Trophoblast cell (in vitro differentiated cells and primary cell): ENCODE data around the gene PKP3.

Experiments used
- DNase-seq, 2 donors: peaks; one replicate each; pipeline ENCODE4 v3.0.0-alpha.2; 2016
- H2AFZ ChIP-seq: 2 replicates; pipeline ENCODE4 v1.6.1; 2013; ENCODE audit warnings: low read length, moderate library complexity, mild to moderate bottlenecking; ENCODE audit not compliant: insufficient read depth, poor library complexity
- H2AK5ac ChIP-seq: 2 replicates; pipeline ENCODE4 v1.6.1; 2013; ENCODE audit warnings: mild to moderate bottlenecking, low read length
- H2BK120ac ChIP-seq: 2 replicates; pipeline ENCODE4 v1.6.1; 2013; ENCODE audit warnings: low read length, mild to moderate bottlenecking, moderate library complexity; ENCODE audit not compliant: insufficient read depth, poor library complexity
- H2BK12ac ChIP-seq: 2 replicates; pipeline ENCODE4 v1.6.1; 2013; ENCODE audit warnings: mild to moderate bottlenecking, low read length, moderate library complexity
- H2BK5ac ChIP-seq: 2 replicates; pipeline ENCODE4 v1.6.1; 2013; ENCODE audit warnings: low read length, low read depth, moderate library complexity, mild to moderate bottlenecking; ENCODE audit not compliant: poor library complexity
- H3K14ac ChIP-seq: 2 replicates; pipeline ENCODE4 v1.6.1; 2013; ENCODE audit warnings: mild to moderate bottlenecking, low read length
- H3K18ac ChIP-seq: 2 replicates; pipeline ENCODE4 v1.6.1; 2013; ENCODE audit warnings: mild to moderate bottlenecking, low read length
- H3K23ac ChIP-seq: 2 replicates; pipeline ENCODE4 v1.6.1; 2013; ENCODE audit warnings: low read length
- H3K27ac ChIP-seq: 2 replicates; pipeline ENCODE4 v1.5.1; 2013; ENCODE audit warnings: low read depth, mild to moderate bottlenecking, inconsistent platforms, low read length, moderate library complexity
- H3K27me3 ChIP-seq: 2 replicates; pipeline ENCODE4 v1.6.1; 2013; ENCODE audit warnings: inconsistent platforms, mild to moderate bottlenecking, low read length, moderate library complexity; ENCODE audit not compliant: insufficient read depth
- H3K36me3 ChIP-seq, 2 experiments: 1 replicate in 1 of 2; 2 replicates in 1 of 2; pipeline ENCODE4 v1.6.1; 2013; ENCODE audit warnings: low read length in 2 of 2, mild to moderate bottlenecking in 2 of 2, moderate library complexity in 1 of 2; ENCODE audit not compliant: insufficient read depth in 2 of 2, control insufficient read depth in 1 of 2
- H3K4ac ChIP-seq: 2 replicates; pipeline ENCODE4 v1.6.1; 2013; ENCODE audit warnings: low read depth, mild to moderate bottlenecking, low read length, moderate library complexity
- H3K4me1 ChIP-seq, 2 experiments: 1 replicate in 1 of 2; 2 replicates in 1 of 2; pipeline ENCODE4 v1.6.1; 2013; ENCODE audit warnings: low read length in 2 of 2, mild to moderate bottlenecking in 2 of 2, moderate library complexity in 1 of 2; ENCODE audit not compliant: insufficient read depth in 2 of 2, control insufficient read depth in 1 of 2
- H3K4me2 ChIP-seq: 2 replicates; pipeline ENCODE4 v1.6.1; 2013; ENCODE audit warnings: inconsistent platforms, mild to moderate bottlenecking, low read length, moderate library complexity
- H3K4me3 ChIP-seq: 2 replicates; pipeline ENCODE4 v1.5.1; 2013; ENCODE audit warnings: mild to moderate bottlenecking, low read depth, low read length, inconsistent platforms
- H3K79me1 ChIP-seq: one replicate; pipeline ENCODE4 v1.6.1; 2013; ENCODE audit warnings: low read length
- H3K79me2 ChIP-seq: 2 replicates; pipeline ENCODE4 v1.6.1; 2013; ENCODE audit warnings: low read length, mild to moderate bottlenecking; ENCODE audit not compliant: control insufficient read depth, insufficient read depth, poor library complexity
- H3K9ac ChIP-seq: 2 replicates; pipeline ENCODE4 v1.6.1; 2013; ENCODE audit warnings: mild to moderate bottlenecking, low read length
- H3K9me3 ChIP-seq: 2 replicates; pipeline ENCODE4 v1.6.1; 2013; ENCODE audit warnings: low read depth, mild to moderate bottlenecking, control low read depth, inconsistent platforms, low read length; ENCODE audit not compliant: insufficient read depth
- H4K12ac ChIP-seq: 2 replicates; pipeline ENCODE4 v1.6.1; 2013; ENCODE audit warnings: low read depth, mild to moderate bottlenecking, low read length, moderate library complexity
- H4K8ac ChIP-seq: 2 replicates; pipeline ENCODE4 v1.6.1; 2013; ENCODE audit warnings: low read depth, mild to moderate bottlenecking, low read length, moderate library complexity
- H4K91ac ChIP-seq: one replicate; pipeline ENCODE4 v1.6.1; 2013; ENCODE audit warnings: low read depth, mild to moderate bottlenecking, low read length, moderate library complexity
- WGBS: extraction: QIAGEN DNeasy Blood & Tissue Kit; methylation state at CpG from one replicate; pipeline ENCODE4 v1.1.7; 2013; ENCODE audit warnings: missing lambda C conversion rate; ENCODE audit not compliant: insufficient read length, insufficient coverage; ENCODE audit errors: extremely low coverage; 5-methylcytosine and 5-hydroxymethylcytosine counted together

PKP3 gene

GRCh38 chr11:377174-377865, 16.7 kb upstream of the PKP3 start:
- Histone ChIP-seq H2AK5ac (no peak overlapping the region), H3K9ac (no peak overlapping the region), H3K27ac (no peak overlapping the region), H4K8ac (no peak overlapping the region), H3K79me2 (no peaks in the 10 kb centered on the region), H3K14ac (no peak overlapping the region), H3K27me3 (no peaks in the 10 kb centered on the region), H3K4me3 (no peak overlapping the region), H2AFZ (no peak overlapping the region), H3K23ac (no peak overlapping the region), H3K18ac (no peak overlapping the region), H3K4me1 (peaks cover 8 to 10% of the 10 kb centered on the region in 2 experiments), H2BK5ac (no peak overlapping the region), H3K9me3 (peaks cover 3% of the 10 kb centered on the region), H3K4me2 (no peak overlapping the region), H2BK120ac (no peak overlapping the region), H4K91ac (no peak overlapping the region), H3K4ac (no peak overlapping the region), H3K36me3 (peaks cover 34 to 37% of the 10 kb centered on the region in 2 experiments), H2BK12ac (no peak overlapping the region), H3K79me1 (peaks cover 2% of the 10 kb centered on the region), H4K12ac (no peak overlapping the region)
- no CpG with 5 or more reads among the region's 44 CpGs for WGBS
- DNase-seq: no peak

DNA sequence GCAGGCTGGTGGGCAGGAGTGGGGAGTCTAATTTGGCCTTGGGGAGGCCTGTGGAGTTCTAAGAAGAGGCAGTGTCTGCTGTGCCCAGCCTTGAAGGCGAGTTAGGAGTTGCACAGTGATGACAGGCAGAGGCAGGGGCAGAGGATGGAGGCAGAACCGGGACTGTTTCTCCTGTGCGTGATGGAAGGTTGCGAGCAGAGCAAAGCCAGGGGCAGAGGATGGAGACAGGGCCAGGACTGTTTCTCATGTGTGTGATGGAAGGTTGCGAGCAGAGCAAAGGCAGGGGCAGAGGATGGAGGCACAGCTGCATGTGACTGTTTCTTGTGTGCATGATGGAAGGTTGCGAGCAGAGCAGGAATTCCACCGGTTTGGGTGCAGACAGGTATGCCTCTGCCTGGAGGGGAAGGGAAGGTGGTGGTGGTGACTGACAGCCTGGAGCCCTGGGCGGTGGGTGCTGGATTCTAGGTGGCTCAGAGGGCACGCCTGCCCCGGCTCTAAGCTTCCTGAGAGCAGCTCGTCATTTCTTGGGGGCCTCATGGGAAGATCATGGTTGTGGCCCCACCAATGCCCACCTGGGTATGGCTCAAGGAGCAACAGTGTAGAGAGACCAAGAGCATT, 16.0 kb upstream of the PKP3 start:
- H3K79me2 ChIP-seq: no peaks in the 10 kb centered on the region
- no peak overlapping the region for H3K27ac ChIP-seq
- no peak overlapping the region for H3K23ac ChIP-seq
- no peak overlapping the region for H3K4me3 ChIP-seq
- no peak overlapping the region for H3K9ac ChIP-seq
- peaks cover 32 to 34% of the 10 kb centered on the region in 2 experiments for H3K36me3 ChIP-seq
- H2BK5ac ChIP-seq: no peak overlapping the region
- H3K4ac ChIP-seq: no peak overlapping the region
- no peak overlapping the region for H3K4me2 ChIP-seq
- no peak overlapping the region for H2BK120ac ChIP-seq
- no peak overlapping the region for H4K8ac ChIP-seq
- no peak overlapping the region for H4K91ac ChIP-seq
- H3K9me3 ChIP-seq: peaks cover 3% of the 10 kb centered on the region
- H2BK12ac ChIP-seq: no peak overlapping the region
- DNase-seq: no peak
- no peak overlapping the region for H2AFZ ChIP-seq
- peaks cover 8 to 10% of the 10 kb centered on the region in 2 experiments for H3K4me1 ChIP-seq
- no peaks in the 10 kb centered on the region for H3K27me3 ChIP-seq
- no peak overlapping the region for H3K14ac ChIP-seq
- no peak overlapping the region for H4K12ac ChIP-seq
- H2AK5ac ChIP-seq: no peak overlapping the region
- no peak overlapping the region for H3K18ac ChIP-seq
- H3K79me1 ChIP-seq: peaks cover 2% of the 10 kb centered on the region
- no CpG with 5 or more reads among the region's 11 CpGs for WGBS

DNA sequence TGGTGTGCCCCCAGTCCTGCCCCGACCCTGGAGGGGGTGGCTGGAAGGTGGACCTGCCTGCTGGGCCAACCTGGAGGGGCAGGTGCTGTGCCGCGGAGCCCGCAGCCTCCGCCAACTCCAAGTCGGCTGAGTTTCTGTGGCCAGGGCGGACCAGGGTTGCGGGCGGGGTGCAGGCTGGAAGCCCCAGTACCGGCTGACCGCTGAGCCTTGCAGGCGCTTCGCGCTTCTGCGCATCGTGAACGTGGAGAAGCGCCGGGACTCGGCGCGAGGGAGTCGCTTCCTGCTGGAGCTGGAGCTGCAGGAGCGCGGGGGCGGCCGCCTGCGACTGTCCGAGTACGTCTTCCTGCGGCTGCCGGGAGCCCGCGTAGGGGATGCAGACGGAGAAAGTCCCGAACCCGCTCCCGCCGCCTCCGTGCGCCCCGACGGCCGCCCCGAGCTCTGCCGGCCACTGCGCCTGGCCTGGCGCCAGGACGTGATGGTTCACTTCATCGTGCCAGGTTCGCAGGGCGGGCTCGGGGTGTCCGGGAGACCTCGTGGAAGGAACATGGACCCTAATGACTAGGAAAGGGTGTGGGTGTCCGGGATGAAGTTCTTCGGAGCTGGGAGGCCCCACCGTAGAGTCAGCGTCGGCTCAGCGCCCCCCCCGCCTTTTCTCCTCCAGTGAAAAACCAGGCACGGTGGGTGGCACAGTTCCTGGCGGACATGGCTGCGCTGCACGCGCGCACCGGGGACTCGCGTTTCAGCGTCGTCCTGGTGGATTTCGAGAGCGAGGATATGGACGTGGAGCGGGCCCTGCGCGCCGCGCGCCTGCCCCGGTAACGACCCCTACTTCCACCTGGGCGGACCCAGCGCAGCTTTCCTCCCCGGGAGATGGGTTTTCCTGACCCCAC, 14.6 kb upstream of the PKP3 start:
- H2BK5ac ChIP-seq: no peak overlapping the region
- H3K4me3 ChIP-seq: no peak overlapping the region
- no peak overlapping the region for H4K12ac ChIP-seq
- no peak overlapping the region for H2AK5ac ChIP-seq
- no peak overlapping the region for H2AFZ ChIP-seq
- H3K9me3 ChIP-seq: peaks cover 5% of the 10 kb centered on the region
- no peak overlapping the region for H2BK120ac ChIP-seq
- H3K4ac ChIP-seq: no peak overlapping the region
- no peak overlapping the region for H3K14ac ChIP-seq
- no CpG with 5 or more reads among the region's 87 CpGs for WGBS
- no peak for DNase-seq
- H3K79me1 ChIP-seq: no peaks in the 10 kb centered on the region
- H3K9ac ChIP-seq: no peak overlapping the region
- H3K4me1 ChIP-seq: no peaks in the 10 kb centered on the region
- H4K8ac ChIP-seq: no peak overlapping the region
- no peak overlapping the region for H2BK12ac ChIP-seq
- H3K36me3 ChIP-seq: peaks cover 25% of the 10 kb centered on the region in 2 experiments
- no peaks in the 10 kb centered on the region for H3K79me2 ChIP-seq
- H3K4me2 ChIP-seq: no peak overlapping the region
- H3K18ac ChIP-seq: no peak overlapping the region
- no peaks in the 10 kb centered on the region for H3K27me3 ChIP-seq
- no peak overlapping the region for H4K91ac ChIP-seq
- H3K27ac ChIP-seq: no peak overlapping the region
- H3K23ac ChIP-seq: no peak overlapping the region

- no peak overlapping the region for H2BK5ac ChIP-seq
- H3K18ac ChIP-seq: no peak overlapping the region
- no peak overlapping the region for H3K4ac ChIP-seq
- no peak overlapping the region for H4K12ac ChIP-seq
- no peak overlapping the region for H2BK12ac ChIP-seq
- H3K14ac ChIP-seq: no peak overlapping the region
- H3K36me3 ChIP-seq: peaks cover 25% of the 10 kb centered on the region in 2 experiments
- H3K4me3 ChIP-seq: peak overlapping the region; percentile 30
- no peak overlapping the region for H2AK5ac ChIP-seq
- H2BK120ac ChIP-seq: no peak overlapping the region
- H3K79me1 ChIP-seq: no peaks in the 10 kb centered on the region
- H3K9me3 ChIP-seq: peaks cover 5% of the 10 kb centered on the region
- H4K91ac ChIP-seq: no peak overlapping the region
- H4K8ac ChIP-seq: no peak overlapping the region
- H3K4me2 ChIP-seq: no peak overlapping the region
- no peak overlapping the region for H3K27ac ChIP-seq
- DNase-seq: no peak
- H3K9ac ChIP-seq: no peak overlapping the region
- H3K23ac ChIP-seq: no peak overlapping the region
- no peaks in the 10 kb centered on the region for H3K79me2 ChIP-seq
- no peaks in the 10 kb centered on the region for H3K4me1 ChIP-seq
- H3K27me3 ChIP-seq: no peaks in the 10 kb centered on the region
- no CpG with 5 or more reads among the region's 35 CpGs for whole genome bisulfite sequencing
- H2AFZ ChIP-seq: no peak overlapping the region
These were observed 13.9 kb upstream of the PKP3 start for GRCh38 chr11:380095-380480.
